NCI-H2081 (cell line): Measurements from ENCODE around the gene ADAMTS7.
"Not testable (repeated sequence)": the region's sequence is repeated elsewhere in the genome, so short reads cannot be mapped to it uniquely, and the experiment has no call there.

Experiments used
- DNase-seq, 2 experiments: peaks; one replicate each; lab custom pipeline; 2025; lab: John Stamatoyannopoulos, UW

ADAMTS7 gene

DNA sequence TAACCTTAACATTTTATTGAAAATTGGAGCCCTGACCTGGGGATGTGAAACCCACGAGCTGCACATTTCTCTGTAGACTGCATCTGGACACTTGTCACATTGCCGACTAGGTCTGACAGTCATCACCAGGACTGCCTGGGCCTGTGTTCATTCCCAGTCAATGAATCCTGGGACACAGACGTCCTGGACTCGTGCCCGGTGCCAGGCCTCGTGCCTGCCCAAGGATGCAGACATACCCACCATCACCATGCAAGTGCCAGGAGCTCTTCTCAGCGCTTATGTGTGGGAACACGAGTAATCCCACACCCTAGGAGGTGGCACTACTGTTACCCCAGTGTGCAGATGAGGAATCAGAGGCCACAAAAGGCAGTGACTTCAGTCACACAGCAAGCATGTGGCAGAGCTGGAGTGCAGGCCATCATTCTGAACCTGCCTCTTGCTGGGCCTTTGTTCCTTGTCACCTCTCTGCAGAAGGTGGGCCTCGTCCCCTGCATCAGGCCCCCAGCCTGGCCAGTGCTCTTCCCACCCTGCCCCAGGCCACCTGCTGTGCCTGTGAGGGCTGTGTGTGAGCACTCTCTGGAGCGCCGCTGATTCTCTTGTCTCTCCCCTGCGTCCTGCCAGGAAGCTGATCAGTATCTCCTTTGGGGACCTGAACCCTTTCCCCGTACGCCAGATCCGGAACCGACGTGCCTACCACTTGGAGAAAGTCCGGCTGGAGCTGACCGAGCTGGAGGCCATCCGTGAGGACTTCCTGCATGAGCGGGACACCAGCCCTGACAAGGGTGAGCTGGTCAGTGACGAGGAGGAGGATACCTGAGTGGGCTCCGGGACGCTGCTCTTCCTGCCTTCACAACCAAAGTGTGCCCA lies 58.5 kb downstream of the ADAMTS7 start:
- no peak for DNase-seq

DNA sequence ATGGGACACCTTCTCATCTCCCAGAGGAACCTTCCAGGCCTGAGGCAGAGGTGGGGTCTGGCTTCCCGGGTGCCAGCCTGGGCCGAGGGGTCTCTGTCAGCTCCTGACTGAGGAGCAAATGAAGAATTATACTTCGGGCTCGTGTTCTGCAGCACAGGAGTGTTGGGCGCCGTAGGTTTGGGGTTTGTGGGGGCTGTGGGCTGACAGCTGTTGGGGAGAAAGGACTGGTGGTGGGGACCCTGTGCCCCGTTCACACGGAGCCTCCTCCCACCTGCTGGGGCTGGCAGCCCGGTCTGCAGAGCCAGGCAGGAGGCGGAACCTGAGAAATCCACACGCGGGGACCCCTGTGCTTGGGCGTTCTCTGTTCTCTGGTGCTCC lies 59.7 kb downstream of the ADAMTS7 start:
- no peak for DNase-seq

DNA sequence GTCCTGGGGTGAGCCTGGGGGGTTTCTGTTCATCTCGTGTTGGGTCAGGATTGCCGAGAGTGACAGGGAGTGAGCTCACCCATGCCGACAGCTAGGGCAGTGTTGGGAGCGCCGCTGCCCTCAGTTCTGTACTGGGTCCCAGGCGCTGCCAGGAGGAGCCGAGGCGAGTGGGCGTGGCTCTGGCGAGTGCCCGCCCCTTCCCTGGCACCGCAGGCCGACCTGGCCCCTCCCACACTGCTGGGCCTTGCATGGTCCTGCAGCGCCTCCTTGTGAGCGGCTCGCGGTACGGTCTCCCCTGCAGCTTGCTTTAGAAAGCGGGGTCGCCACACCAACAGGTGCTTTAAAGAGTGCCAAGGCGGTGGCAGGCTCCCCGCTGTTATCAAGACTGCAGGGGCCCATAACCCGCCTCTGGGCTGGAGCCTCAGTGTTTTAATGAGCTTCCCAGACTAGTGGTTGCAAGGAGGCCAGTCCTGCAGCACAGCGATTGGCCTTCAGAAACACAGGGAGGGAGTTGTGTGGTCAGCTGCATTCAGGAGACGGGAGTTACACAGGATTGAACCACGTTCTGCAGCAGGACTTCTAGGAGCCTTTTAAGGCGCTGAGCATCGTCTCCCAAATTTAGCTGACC lies 60.2 kb downstream of the ADAMTS7 start:
- DNase-seq: peak; percentile 81 to 89

DNA sequence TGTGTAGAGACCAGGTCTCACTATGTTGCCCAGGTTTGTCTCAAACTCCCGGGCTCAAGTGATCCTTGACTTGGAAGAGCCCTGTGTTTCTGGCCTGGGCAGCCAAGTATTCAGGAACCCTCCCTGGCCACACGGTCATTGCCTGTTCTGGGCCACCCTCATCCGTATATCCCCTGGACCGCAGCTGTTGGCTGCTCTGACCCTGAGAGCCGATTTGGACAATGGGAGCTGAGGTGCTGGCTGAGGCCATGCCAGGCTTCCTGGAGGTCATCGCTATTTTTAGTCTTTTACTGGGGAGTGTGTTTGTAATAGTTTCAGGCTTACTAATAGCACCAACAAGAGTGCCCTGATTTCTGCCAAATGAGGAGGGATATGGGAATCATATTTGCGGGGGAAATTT lies 60.7 kb downstream of the ADAMTS7 start:
- DNase-seq: no peak

DNA sequence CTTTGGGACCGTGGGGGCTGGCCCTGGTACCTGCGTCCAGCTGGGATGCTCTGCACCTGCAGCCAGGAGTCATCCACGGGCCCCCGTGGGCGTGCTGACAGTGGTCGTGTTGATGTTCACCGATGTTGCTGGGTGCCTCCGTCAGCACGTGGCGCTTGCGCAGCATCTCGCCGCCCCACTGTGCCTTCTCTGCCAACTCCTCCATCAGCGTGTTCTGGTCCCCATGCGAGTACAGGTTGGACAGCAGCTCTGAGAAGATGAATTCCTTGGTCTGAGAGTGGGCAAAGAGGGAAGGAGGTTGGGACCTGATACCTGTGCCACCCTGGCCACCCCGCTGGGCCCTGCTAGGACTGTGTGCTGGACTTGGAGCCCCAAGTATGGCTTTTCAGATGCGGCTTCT lies 61.4 kb downstream of the ADAMTS7 start:
- DNase-seq: no peak

DNA sequence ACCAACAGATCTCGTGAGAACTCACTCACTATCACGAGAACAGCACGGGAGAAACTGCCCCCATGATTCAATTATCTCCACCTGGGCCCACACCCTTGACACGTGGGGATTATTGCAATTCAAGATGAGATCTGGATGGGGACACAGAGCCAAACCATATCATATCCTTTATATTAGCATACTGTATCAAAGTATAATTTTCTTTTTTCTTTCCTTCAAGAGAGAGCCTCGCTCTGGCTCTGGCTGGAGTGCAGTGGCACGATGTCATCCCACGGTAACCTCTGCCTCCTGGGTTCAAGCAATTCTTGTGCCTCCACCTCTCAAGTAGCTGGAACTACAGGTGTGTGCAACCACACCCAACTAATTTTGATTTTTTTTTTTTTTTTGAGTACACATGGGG lies 63.4 kb downstream of the ADAMTS7 start:
- not testable (repeated sequence) for DNase-seq

DNA sequence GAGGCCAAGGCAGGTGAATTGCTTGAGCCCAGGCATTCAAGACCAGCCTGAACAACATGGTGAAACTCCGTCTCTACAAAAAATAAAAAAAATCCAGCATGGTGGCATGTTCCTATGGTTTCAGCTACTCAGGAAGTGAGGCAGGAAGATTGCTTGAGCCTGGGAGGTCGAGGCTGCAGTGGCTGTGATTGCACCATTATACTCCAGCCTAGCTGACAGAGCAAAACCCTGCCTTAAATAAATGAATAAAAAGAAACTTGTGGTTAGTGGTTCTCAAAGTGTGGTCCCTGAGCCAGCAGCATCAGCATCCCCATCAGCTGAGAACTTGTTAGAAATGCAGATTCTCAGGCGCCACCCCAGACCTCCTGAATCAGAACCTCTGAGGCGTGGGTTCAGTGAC lies 69.6 kb downstream of the ADAMTS7 start:
- not testable (repeated sequence) for DNase-seq

DNA sequence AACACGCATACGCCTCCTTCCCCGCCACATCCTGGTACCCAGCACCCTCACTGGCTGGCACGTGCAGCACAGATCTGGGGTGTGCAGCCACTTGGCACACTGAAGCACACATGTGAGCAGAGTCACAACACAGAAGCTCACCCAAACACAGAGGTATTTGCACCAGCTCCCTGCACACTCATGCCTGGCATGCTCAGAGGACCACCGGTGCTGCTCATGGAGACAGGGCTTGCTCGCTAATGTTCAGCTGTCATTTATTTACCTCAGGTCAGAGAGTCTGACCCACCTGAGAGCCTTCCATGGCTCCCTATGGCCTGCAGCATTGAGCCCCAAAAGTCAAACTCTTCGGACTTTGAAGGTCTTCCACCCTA lies 70.4 kb downstream of the ADAMTS7 start:
- DNase-seq: no peak

DNA sequence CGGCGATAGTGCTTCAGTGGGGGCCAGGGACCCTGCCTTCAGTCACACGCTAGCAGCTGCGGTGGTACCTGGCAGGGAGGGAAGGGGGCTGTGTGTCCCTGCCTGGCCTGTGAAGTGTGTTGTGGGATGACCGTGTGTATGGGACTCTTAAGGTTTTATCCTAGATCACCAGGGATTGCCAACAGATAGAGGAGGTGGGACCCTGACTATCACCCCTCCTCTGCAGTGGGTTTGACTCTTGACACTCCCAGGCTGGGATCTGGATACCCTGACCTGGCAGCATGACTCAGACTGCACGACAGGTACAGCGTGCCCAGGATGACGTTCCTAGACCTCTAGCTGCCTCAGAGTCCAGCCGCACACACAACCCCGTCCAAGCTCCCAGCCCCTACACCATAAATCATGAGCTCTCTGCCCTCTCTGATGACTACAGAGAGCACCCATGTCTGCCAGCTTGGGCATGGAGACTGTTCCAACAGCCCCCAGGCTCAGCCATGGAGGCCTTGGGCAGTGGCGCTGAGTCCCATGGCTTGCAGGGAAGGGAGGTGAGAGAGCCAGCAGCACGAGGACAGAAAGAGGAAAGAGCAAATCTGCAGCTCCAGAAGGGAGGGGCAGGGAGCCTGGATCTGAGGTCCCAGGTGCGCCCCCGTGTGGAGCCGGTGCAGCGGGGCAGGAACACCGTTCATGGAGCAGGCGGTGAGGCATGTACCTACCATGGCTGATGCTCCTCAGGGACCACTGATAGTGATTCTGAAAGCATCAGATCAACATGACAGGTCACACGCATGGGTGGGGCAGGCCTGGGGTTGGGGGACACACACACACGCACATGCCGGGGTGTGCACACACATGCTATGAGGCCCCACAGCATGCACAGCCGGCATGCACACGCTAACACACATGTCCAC lies 71.0 kb downstream of the ADAMTS7 start:
- DNase-seq: peak; percentile 64 to 72

DNA sequence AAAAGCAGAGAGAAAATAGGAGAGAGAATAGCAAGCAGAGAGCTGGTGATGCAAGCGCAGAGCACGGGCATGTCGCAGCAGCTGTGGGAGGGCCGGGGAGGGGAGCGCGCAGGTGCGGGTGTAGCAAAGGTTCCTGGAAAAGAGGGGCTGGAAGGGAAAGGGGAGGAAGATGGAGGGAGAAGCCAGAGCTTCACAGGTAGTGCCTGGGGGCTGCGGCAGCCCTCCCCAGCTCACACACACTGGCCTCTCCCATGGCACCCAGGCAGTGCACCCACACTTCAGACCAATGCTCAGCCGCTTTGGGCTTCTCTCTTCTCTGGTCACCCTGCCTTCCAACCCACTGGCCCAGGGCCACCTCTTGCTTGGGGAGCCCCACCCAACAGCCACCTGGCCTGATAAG lies 72.1 kb downstream of the ADAMTS7 start:
- DNase-seq: no peak

DNA sequence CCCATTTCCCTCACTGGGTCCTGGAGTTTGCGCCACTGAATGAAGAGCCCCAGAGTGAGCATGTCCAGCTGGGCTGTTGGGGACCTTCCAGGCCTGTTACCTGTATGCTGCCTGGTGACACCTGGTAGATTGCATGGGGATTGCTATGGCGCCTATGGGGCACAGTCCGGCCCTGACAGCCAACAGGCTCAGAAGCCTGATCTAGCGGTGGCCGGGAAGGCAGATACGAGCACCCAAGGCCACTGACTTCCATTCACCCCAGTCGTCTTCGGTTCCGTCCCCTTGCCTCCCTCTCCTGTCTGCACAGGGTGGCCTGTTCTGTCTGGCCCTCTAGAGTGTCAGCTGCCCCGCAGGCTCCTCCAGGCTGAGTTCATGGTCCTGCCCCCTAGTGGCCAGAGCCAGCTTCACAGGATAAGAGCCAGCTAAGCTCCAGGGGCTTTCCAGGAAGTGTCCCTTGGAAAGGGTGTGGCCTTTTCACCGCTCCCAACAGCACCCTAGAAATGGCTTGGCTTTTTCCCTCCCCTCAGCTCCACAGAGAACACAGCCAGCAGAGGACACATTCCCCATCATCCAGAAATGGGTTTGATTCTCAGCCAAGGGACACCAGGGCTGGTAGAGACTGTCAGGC lies 73.2 kb downstream of the ADAMTS7 start:
- DNase-seq: peak in 1 of 2 experiments; percentile 20

DNA sequence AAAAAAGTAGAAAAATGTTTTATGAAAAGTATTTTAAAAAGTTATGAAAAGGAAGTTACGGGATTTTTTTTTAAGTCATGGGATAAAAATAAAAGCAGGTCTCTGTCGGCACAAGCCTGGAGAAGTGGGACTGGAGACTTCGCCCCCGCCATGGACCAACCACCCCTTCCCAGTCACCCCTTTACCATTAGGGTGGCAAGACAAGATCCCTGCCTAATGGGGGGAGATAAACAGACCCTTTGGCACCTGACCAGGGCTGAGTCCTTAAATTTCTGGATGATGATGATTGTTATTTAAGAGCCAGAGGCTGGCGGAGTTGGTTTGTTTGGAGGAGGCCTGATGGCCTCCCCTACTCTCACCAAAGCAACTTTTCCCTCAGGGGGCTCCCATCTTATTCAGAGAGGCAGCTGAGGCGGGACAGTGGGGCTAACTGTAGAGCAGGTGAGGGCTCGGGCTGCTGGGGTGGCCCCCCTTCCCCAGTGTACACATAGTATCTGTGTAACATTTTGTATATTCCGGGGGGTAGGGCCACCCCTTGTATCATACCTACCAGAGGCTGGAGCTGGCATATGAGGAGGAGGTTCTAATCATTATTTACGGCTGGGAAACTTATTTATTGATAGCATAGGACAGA lies 74.0 kb downstream of the ADAMTS7 start:
- no peak for DNase-seq

DNA sequence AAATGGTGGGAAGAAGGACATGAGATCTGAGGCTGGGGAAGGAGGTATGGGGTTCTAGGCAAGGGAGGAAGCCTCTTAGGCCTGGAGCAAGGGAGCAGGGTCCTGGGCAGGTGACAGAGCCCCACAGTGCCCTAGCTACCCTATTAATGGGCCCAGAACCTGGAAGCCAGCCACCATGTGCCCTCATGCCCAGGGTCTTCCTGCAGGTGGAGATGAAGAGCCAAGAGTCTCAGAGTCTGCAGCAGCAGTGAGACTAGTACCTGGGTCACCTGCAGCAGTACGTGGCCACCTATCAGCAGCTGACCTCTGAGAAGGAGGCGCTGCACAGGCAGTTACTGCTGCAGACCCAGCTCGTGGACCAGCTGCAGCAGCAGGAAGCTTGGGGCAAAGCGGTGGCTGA lies 75.0 kb downstream of the ADAMTS7 start:
- not testable (repeated sequence) for DNase-seq

DNA sequence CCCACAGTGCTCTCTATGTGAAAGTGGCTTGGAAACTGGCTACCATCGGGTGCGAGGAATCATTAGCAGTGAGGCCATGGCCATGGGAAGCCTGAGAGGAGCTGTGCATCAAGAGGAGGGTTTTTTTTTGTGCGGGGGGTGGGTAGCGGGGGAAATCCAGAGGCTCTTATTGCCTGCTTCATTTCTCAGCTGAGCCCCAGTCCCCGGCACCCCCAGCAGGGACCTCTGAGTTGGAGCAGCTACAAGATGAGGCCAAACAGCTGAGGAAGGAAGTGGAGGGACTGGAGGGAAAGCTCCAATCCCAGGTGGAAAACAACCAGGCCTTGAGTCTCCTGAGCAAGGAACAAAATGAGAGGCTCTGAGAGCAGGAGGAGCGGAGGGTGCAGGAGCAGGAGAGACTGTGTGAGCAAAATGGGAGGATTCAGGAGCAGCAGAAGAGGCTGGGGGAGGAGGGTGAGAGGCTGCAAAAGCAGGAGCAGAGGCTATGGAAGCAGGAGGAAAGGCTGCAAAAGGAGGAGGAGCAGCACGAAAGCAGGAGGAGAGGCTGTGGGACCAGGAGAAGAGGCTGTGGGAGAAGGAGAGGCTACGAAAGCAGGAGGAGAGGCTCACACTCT lies 76.7 kb downstream of the ADAMTS7 start:
- DNase-seq: no peak

DNA sequence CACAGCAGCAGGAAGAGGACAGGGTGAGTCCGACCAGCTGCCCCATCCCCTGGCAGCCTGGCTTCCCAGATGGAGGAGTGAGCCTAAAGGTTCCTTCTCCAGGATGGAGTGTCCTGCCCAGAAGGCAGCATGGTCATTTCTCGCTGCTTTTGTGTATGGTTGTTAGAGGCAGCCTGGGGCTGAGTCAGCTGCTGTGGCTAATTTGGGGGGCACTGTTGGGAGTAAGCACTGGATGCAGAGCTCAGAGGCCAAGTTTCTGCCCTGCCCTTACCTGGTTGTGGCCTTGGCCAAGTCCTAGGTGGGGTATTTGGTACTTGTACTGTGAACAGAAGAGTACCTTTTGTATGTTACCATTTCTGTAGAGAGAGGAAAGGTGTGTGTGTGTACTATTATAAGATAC lies 78.6 kb downstream of the ADAMTS7 start:
- no peak for DNase-seq

DNA sequence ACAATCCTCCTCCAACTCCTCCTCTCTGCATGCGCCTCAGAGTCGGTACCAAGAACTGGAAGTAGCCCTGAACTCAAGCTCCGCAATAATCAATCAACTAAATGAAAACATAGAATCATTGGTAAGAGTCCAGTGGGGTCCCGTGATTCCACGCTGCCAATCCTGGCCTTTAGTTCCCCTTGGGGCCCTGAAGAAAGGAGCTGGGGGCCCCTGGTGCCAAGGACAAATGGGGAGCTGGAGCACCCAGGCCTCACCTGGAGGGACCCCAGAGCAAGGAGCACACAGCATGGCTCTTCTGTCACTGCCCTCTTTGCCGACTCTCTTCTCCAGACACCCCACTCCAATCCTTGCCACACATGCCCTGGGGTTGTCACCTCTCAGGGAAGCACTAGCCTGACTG lies 80.3 kb downstream of the ADAMTS7 start:
- DNase-seq: no peak

DNA sequence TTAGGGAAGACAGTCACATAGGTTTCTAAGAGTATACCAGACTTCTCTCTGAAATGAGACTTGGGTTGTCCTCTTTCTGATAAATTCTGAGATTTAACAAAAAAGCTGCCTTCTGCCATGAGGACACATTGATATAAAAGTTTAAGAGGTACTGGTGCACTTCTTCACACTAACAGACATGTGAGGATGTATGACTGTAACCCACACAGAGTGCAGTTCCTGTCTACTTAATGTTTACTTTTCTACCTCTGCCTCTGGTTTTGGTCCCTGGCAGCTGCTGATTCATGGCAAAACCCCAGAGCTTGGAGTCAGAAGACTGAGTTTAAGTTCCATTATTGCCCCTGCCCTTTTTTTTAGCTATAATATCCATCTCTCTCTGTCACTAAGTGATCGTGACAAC lies 82.8 kb downstream of the ADAMTS7 start:
- DNase-seq: not testable (repeated sequence)

DNA sequence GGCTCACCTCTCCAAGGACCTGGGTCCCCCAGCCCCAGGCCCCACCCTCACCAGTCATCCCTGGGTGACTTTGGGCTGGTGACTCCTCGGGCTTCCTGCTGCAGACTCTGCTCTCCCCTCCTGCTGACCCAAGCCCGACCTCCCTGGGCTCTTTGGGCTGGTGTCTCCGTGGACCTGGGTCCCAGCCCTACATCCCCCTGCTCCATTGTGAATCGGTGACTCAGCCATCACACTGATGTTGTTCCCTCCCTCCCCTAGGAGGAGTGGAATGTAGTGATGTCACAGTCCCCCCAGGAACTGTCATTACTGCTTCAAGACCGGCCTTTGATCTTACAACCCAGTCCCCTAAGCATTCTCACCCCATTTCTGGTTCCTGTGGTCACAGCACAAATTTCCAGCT lies 83.7 kb downstream of the ADAMTS7 start:
- no peak for DNase-seq

DNA sequence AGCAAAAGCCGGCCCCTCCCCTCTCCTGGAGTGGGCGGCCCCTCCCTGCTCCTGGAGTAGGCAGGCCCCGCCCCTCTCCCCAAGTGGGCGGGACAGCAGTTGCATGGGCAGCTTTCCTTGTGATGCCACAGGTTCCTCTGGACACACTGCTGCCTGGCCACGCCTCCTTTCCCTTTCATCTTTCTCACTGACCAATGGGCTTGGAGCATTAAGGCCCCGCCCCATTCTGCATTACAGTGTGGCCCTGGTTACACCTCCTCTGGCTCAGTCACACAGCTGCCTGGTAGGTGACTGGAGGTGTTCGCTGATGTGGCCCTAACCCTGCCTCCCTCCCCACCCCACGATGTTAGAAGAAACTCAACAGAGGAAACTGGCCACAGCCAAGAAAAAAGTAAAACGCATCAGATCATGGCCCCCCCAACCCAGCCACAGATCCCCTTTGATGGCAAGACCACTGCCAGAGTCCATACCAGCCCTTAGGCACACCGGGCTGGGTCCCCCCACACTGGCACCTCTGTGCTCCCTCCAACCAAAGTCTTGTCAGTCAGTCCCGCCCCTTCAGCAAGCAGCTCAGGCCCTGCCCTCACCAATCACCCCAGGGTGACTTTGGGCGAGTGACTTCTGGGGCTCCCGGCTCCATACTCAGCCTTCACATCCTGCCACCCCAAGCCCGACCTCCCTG lies 84.3 kb downstream of the ADAMTS7 start:
- DNase-seq: peak in 1 of 2 experiments; percentile 28

DNA sequence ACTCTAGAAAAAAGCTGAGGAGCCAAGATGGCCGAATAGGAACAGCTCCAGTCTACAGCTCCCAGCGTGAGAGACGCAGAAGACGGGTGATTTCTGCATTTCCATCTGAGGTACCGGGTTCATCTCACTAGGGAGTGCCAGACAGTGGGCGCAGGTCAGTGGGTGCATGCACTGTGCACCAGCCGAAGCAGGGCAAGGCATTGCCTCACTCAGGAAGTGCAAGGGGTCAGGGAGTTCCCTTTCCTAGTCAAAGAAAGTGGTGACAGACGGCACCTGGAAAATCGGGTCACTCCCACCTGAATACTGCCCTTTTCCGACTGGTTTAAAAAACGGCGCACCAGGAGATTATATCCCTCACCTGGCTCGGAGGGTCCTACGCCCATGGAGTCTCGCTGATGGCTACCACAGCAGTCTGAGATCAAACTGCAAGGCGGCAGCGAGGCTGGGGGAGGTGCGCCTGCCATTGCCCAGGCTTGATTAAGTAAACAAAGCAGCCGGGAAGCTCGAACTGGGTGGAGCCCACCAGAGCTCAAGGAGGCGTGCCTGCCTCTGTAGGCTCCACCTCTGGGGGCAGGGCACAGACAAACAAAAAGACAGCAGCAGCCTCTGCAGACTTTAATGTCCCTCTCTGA lies 91.3 kb downstream of the ADAMTS7 start:
- not testable (repeated sequence) for DNase-seq
